IgD-negative memory B cell (primary cell): ENCODE results near the gene GRIP2. TPM values are rescaled to one million over a fixed set of nuclear protein-coding genes. Genes with fewer than 3 reads are reported as not detected.

Experiments
- H3K27ac Mint-ChIP-seq, 3 donors: one replicate each; pipeline ENCODE4 v1.8.0; 2020 to 2022; ENCODE audit warnings: mild to moderate bottlenecking in 3 of 3, mixed read lengths in 3 of 3, moderate library complexity in 1 of 3
- H3K27me3 Mint-ChIP-seq: one replicate; pipeline ENCODE4 v1.8.0; 2021; ENCODE audit warnings: mixed read lengths
- H3K36me3 Mint-ChIP-seq: one replicate; pipeline ENCODE4 v1.8.0; 2020; ENCODE audit warnings: mild to moderate bottlenecking, mixed read lengths
- H3K4me1 Mint-ChIP-seq, 3 donors: one replicate each; pipeline ENCODE4 v1.8.0; 2020 to 2022; ENCODE audit warnings: mixed read lengths in 3 of 3, mild to moderate bottlenecking in 1 of 3
- H3K4me3 Mint-ChIP-seq, 4 donors: one replicate each; pipeline ENCODE4 v1.8.0; 2020 to 2022; ENCODE audit warnings: mild to moderate bottlenecking in 4 of 4, mixed read lengths in 4 of 4, moderate library complexity in 3 of 4
- H3K9me3 Mint-ChIP-seq, 3 donors: one replicate each; pipeline ENCODE4 v1.8.0; 2020 to 2021; ENCODE audit warnings: mixed read lengths in 3 of 3, mild to moderate bottlenecking in 1 of 3
- polyA plus RNA-seq: library from polyadenylated mRNA; unstranded; fragments of 300-500 nt; fragmentation: Illumina TruSeq; gene quantifications from one replicate; pipeline ENCODE4 v1.2.3, GENCODE V29; 2021

The GRIP2 gene
- polyA plus RNA-seq, 1 donor from 2014 or later, result not detected

DNA sequence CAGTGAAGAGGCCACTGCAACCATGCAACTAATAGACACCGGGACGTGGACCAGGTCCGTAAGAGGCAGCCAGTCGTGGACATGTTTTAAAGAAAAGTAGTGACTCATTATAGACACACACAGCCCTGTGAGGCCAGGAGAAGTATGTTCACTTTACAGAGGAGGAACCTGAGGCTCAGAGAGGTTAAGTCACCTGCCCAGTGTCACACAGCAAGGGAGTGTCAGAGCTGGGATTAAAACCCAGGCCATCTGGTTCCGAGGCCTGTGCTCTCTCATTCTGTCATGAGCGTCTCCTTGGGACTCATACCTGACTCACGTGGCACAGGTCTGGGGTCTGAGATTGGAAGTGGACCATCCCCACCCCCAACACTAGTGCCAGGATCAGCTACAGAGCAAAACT, 28.1 kb upstream of the GRIP2 start:
- no peak overlapping the region for H3K27ac Mint-ChIP-seq
- peaks cover 10% of the 10 kb centered on the region for H3K27me3 Mint-ChIP-seq
- H3K36me3 Mint-ChIP-seq, result no peaks in the 10 kb centered on the region
- H3K4me3 Mint-ChIP-seq, result no peak overlapping the region
- H3K4me1 Mint-ChIP-seq, result peaks cover 0 to 2% (median 2%) of the 10 kb centered on the region in 3 donors
- no peaks in the 10 kb centered on the region for H3K9me3 Mint-ChIP-seq

DNA sequence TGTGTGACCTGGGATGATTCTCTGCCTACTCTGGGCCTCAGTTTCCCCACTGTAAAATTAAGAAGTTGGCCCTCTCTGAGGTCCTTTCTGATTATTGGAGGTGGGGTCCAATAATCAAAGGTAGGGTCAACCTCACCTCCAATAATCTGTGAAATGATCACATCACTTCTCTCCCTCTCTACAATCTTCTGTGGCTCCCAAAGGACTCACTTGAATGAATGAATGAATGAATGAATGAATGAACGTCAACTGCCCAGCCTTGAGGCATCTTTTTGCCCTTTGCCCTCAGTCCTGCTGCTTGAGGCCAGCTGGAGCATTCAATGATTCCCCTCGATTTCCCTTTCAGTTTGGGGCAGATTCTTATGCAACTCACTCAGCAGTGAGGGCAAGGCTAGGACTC, 26.7 kb upstream of the GRIP2 start:
- Mint-ChIP-seq H3K4me1 (peaks cover 0 to 2% (median 2%) of the 10 kb centered on the region in 3 donors), H3K27ac (no peak overlapping the region), H3K4me3 (no peak overlapping the region), H3K27me3 (peaks cover 6% of the 10 kb centered on the region), H3K9me3 (no peaks in the 10 kb centered on the region), H3K36me3 (no peaks in the 10 kb centered on the region)

DNA sequence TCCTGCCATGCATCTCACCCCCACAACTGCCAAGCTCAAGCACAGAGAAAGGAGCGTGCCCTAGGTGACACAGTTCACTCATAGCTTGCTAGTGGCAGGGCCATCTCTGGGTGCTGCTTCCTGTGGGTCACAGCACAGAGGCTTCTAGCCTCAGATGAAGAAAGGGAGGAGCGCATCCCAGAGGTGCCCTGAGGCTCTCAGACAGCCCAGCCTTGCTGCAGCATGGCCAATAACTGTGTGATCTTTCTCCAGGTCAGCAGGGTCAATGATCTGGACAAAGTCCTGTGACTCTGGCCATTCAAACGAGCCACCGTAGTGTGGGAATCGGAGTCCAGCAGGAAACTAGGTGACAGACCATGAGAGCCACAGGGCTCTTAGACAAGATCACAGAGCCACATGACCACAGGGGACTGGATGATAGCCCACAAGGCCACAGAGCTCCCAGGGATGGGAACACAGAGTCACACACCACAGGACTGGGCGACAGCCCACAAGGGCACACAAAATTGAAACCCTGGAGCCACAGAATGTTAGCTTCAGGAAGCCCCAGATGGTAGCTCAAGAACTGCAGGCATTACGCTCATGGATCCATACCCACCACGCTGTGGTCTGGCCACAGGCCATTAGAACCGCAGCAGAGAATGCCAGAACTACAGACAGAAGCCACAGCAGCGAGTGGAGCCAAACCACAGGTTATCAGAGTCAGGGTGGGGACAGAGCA, 25.9 kb upstream of the GRIP2 start:
- peaks cover 9% of the 10 kb centered on the region for H3K27me3 Mint-ChIP-seq

DNA sequence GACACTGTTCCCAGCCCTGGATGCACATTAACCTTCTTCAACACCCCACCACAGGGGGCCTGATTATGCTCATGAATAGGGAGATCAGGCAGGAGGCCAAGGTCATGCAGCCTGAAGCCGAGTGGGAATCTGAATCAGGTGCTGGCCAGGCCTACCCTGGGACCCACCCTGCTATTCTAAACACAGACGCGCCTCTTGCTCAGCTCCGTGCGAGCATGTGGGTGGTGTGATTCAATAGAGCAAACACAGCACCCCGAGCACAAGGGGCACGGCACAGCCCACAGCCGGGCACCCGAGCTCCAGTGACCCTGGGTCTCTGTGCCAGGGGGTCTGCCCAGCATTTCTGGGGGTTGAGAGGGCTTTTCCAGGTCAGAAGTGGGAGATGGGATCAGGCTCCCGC, 24.6 kb upstream of the GRIP2 start:
- Mint-ChIP-seq H3K9me3 (no peaks in the 10 kb centered on the region), H3K4me3 (no peak overlapping the region), H3K27ac (no peak overlapping the region), H3K27me3 (peaks cover 9% of the 10 kb centered on the region), H3K36me3 (no peaks in the 10 kb centered on the region), H3K4me1 (peaks cover 0 to 2% (median 0%) of the 10 kb centered on the region in 3 donors)

More for the DNA sequence above, 25.9 kb upstream of the GRIP2 start:
- no peak overlapping the region for H3K4me3 Mint-ChIP-seq
- H3K9me3 Mint-ChIP-seq, result no peaks in the 10 kb centered on the region
- peak overlapping the region in 1 of 3 donors; percentile 94 for H3K27ac Mint-ChIP-seq
- H3K36me3 Mint-ChIP-seq, result no peaks in the 10 kb centered on the region
- H3K4me1 Mint-ChIP-seq, result peaks cover 0 to 2% (median 2%) of the 10 kb centered on the region in 3 donors

DNA sequence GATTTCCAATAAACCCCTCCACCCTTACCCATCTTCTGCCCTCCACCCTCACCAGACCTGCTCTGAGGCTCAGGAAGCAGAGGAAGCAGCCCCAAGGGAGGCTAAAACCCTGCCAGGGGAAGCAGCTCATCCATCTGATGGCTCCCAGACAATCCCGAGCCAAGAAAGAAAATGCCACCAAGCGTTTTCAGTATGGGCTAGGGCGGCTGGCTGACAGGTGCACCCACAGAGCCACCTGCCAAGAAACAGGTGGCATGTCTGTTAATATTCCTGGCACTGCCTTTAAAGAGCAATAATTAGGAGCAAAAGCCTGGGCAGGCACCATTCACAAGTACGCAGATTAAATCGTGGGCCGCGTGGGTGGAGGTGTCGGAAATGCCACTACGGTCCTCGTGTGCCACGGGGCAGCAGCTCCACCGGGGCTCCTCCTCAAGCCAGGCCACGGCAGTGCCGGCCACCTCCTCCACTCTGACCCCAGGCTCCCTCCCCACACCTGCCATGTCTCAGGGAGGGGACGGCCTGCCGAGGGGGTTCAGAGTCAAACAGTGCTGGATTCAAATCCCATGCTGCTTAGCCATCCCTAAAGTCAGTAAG, 23.9 kb upstream of the GRIP2 start:
- H3K36me3 Mint-ChIP-seq, result no peaks in the 10 kb centered on the region
- no peak overlapping the region for H3K4me3 Mint-ChIP-seq
- H3K27me3 Mint-ChIP-seq, result peaks cover 9% of the 10 kb centered on the region
- no peak overlapping the region for H3K27ac Mint-ChIP-seq
- H3K9me3 Mint-ChIP-seq, result peaks cover 0 to 1% (median 0%) of the 10 kb centered on the region in 3 donors
- peaks cover 0 to 2% (median 0%) of the 10 kb centered on the region in 3 donors for H3K4me1 Mint-ChIP-seq

DNA sequence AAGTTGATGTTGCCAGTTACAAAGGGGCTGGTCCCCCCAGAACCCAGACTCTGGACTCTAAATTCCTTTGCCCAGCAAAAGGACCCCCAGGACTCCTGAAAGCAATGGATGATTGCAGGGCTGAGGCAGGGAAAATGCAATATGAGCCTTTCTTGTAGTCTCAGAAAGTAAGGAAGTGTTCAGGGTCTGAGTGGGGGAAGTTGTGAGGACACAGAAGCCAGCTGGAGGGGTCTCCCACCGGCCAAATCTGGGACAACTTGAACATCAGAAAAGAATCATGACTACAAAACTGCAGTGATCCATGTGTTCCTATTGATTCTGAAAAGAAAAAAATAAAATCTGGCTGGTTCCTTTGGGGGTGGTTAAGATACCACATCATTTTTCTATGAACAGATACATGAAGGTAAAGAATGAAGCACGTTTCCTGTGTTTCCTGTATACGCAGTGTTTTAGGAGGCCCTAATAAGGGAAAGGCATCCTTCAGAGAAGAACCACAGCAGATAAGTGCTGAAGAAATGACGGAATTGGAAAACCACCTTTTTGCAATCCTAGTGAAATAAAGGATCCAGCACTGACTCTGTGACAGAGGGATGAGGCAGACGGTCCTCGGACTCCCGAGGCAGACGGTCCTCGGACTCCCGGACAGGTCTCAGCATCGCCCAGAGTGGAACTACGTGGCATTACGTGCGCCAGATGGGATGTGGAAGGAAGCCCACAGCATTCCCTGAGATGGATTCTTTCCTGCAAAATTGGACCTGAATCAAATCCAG, 22.2 kb upstream of the GRIP2 start:
- Mint-ChIP-seq H3K36me3 (no peaks in the 10 kb centered on the region), H3K4me3 (no peak overlapping the region), H3K27me3 (peaks cover 16% of the 10 kb centered on the region), H3K9me3 (peaks cover 0 to 1% (median 0%) of the 10 kb centered on the region in 3 donors), H3K4me1 (no peaks in the 10 kb centered on the region), H3K27ac (no peak overlapping the region)

DNA sequence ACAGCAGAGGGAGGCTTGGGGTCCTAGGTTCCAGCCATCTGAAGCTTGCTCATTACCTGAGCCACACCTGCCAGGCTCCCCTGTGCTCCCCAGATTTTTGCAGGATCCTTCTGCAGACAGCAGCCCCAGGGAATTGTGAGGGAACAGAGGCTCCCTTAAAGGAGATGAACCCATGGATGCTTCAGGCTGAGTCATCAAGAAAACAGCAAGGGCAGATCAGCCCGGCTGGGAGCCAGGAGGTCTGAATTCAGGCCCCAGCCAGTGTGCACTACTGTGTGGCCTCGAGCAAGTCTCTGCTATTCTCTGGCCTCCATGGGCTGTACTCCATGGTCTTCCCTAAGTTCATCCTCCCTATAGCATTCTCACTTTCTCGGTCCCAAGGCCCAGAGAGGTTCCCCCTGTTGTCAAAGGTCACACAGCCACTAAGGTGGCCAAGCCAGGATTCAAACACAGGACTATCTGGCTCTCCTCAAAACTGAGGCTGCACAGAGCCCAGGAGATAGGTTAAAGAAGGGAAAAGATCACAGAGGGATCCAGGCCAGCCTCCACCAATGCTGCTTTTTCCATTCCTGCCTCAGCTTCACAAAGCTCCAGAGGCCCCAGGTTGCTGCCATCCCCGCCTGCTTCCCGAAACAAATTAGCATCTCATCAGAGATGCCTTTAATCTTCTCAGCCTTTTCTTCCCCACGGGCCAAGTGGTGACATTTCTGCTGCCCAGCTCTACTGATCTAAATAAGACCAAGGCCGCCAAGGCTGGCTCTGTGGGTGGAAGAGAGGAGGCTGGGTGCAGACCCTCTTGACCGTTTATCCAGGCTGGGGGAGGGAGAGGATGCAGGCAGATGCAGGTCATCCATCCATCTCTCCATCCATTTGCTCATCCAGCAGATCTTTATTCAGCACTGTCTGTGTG, 21.2 kb upstream of the GRIP2 start:
- H3K9me3 Mint-ChIP-seq, result peaks cover 0 to 1% (median 0%) of the 10 kb centered on the region in 3 donors
- H3K4me1 Mint-ChIP-seq, result no peaks in the 10 kb centered on the region
- H3K36me3 Mint-ChIP-seq, result no peaks in the 10 kb centered on the region
- H3K4me3 Mint-ChIP-seq, result no peak overlapping the region
- peaks cover 23% of the 10 kb centered on the region for H3K27me3 Mint-ChIP-seq
- H3K27ac Mint-ChIP-seq, result no peak overlapping the region

DNA sequence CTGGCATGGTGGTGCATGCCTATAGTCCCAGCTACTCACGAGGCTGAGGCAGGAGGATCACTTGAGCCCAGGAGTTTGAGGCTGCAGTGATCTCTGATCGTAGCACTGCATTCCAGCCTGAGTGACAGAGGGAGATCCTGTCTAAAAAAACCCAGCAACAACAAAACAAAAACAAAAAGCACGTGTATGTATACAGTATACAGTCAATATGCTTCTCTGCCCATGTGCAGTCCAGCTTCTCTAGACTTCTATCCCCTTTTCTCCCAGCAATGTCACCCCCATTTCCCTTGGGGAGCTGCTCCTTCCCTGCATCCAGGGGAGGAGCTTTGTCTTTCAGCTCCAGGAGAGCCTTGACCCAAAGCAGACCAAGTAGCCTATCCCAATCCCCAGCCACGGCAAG, 20.0 kb upstream of the GRIP2 start:
- Mint-ChIP-seq H3K9me3 (peaks cover 0 to 1% (median 0%) of the 10 kb centered on the region in 3 donors), H3K36me3 (peaks cover 2% of the 10 kb centered on the region), H3K27me3 (peaks cover 29% of the 10 kb centered on the region), H3K27ac (no peak overlapping the region), H3K4me1 (peaks cover 0 to 2% (median 0%) of the 10 kb centered on the region in 3 donors), H3K4me3 (no peak overlapping the region)

DNA sequence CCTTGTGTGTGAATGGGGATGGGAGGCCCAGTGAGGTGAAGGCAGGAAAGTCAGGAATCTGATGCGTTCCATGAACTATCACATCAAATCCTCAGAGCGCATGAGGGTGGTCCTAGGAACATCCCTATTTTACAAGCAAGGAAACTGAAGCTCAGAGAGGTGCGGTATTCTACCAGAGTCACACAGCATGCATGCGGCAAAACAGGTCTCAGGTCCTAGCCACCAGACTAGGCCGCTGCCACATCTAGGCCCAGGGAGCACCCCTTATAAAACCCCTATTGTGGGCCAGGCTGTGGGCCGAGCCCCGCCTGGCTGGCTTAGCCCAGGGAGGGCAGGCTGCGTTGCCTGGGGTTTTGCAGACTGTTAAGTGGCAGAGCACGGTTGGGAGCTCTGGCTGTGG, 17.9 kb upstream of the GRIP2 start:
- Mint-ChIP-seq H3K4me1 (peaks cover 0 to 2% (median 0%) of the 10 kb centered on the region in 3 donors), H3K4me3 (no peak overlapping the region), H3K9me3 (peaks cover 0 to 1% (median 0%) of the 10 kb centered on the region in 3 donors), H3K36me3 (peaks cover 2% of the 10 kb centered on the region), H3K27me3 (peaks cover 42% of the 10 kb centered on the region), H3K27ac (no peak overlapping the region)

DNA sequence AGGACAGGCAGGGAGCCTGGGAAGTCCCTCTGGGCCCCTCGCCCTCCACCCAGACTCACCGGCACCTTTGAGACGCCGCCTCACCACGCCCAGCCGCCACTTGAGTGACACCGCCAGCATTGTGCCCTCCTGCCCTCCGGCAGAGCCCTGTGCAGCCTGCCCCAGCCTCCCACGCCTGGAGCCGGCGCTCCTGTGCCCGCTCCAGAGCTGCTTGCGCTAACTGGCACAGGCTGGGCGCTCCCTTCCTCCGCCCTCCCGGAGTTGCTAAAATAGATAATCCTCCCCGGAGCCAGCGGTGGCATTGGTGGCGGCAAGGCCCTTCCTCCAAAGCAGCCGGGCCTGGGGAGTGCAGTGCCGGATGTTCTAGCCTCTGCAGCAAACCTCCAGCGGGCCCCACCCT, 15.7 kb upstream of the GRIP2 start:
- Mint-ChIP-seq H3K9me3 (peaks cover 0 to 1% (median 0%) of the 10 kb centered on the region in 3 donors), H3K4me1 (peaks cover 0 to 2% (median 0%) of the 10 kb centered on the region in 3 donors), H3K27ac (no peak overlapping the region), H3K27me3 (peaks cover 40% of the 10 kb centered on the region), H3K4me3 (no peak overlapping the region), H3K36me3 (peaks cover 2% of the 10 kb centered on the region)

DNA sequence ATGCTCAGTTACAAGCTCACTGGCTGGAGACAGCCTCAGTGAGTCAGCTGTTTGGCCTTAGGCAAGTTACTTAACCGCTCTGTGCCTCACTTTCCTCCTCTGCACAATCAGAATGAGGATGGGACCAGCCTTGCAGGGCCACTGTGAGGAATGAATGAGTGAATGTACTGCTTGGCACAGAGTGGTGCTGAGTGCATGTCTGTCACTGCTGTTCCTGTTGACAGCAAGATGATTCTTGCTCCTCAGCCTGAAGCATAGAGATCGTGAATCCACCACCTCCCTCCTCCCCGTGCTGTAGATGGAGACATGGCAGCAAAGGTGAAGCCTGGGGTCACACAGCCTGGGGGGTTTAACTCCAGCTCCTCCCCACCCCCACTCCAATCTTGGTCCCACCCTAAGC, 14.6 kb upstream of the GRIP2 start:
- Mint-ChIP-seq H3K27ac (no peak overlapping the region), H3K27me3 (peaks cover 48% of the 10 kb centered on the region), H3K4me3 (peak overlapping the region in 1 of 4 donors; percentile 12), H3K9me3 (peaks cover 0 to 1% (median 0%) of the 10 kb centered on the region in 3 donors), H3K36me3 (peaks cover 2% of the 10 kb centered on the region), H3K4me1 (peaks cover 0 to 3% (median 2%) of the 10 kb centered on the region in 3 donors)

DNA sequence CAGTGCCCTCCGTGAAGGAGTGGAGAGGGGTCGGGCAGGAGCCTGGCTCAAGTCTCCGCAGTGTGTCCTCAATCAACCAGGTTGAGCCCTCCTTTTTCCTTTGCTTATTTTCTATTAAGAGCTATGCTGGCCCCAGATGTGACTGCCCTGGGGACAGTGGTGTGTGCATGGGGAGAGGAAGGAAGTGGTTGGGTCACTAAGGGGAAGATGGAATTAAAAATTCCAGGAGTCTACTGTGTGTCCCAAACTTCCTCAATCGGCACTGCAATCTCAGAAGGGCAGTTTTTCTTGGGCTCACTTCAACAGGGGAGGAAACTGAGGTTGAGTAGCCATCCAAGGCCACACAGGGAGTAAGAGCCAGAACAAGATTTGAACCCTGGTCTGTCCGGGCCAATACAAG, 13.7 kb upstream of the GRIP2 start:
- Mint-ChIP-seq H3K27ac (no peak overlapping the region), H3K4me3 (no peak overlapping the region), H3K4me1 (peaks cover 0 to 6% (median 2%) of the 10 kb centered on the region in 3 donors), H3K27me3 (peaks cover 51% of the 10 kb centered on the region), H3K9me3 (no peaks in the 10 kb centered on the region), H3K36me3 (peaks cover 2% of the 10 kb centered on the region)

DNA sequence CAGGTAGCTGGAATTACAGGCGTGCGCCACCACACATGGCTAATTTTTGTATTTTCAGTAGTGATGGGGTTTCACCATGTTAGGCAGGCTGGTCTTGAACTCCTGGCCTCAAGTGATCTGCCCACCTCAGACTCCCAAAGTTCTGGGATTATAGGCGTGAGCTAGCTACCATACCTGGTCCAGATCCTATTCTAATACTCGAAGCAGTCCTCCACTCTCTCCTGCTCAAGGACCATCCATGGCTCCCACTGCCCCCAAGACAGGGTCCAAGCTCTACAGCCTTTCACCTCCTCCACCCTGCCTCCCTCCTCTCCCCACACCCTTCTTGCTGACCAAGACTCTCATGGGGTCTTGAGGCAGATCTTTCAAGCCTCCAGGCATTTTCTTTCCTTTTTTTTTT, 12.6 kb upstream of the GRIP2 start:
- H3K4me1 Mint-ChIP-seq, result peaks cover 0 to 6% (median 3%) of the 10 kb centered on the region in 3 donors
- H3K4me3 Mint-ChIP-seq, result no peak overlapping the region
- H3K27ac Mint-ChIP-seq, result no peak overlapping the region
- peaks cover 45% of the 10 kb centered on the region for H3K27me3 Mint-ChIP-seq
- H3K36me3 Mint-ChIP-seq, result peaks cover 2% of the 10 kb centered on the region
- H3K9me3 Mint-ChIP-seq, result no peaks in the 10 kb centered on the region

DNA sequence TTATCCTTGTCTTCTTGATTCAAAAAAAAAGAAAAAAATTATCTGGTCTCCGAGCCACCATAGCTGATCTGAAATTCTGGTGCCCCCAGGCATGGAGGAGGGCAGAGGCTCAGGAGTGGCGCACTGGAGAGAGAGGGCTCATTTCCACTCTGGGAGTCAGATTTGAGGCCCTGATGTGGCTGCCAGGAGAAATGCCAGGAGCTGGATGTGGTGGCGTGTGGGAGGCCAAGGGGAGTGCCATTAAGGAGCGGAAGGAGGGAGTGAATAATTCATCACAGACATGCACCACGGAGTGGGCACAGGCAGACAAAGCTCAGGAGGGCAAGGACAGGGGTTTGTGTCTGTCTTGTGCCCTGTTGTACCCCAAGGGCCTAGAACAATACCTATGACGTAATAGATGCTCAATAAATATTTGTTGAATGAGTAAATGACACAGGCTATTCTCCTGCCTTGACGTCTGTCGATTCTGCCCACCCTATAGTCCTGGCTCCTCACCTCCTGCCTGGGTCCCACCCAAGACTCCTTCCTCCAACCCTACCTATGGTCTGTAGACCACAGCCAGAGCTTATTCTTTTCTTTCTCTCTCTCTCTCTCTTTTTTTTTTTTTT, 12.0 kb upstream of the GRIP2 start:
- peaks cover 0 to 6% (median 3%) of the 10 kb centered on the region in 3 donors for H3K4me1 Mint-ChIP-seq
- peaks cover 43% of the 10 kb centered on the region for H3K27me3 Mint-ChIP-seq
- no peak overlapping the region for H3K4me3 Mint-ChIP-seq
- H3K36me3 Mint-ChIP-seq, result peaks cover 2% of the 10 kb centered on the region
- no peaks in the 10 kb centered on the region for H3K9me3 Mint-ChIP-seq
- H3K27ac Mint-ChIP-seq, result no peak overlapping the region
